ENCODE data around the gene CTDSPL. TPM values are rescaled to one million over a fixed set of nuclear protein-coding genes. Genes with fewer than 3 reads are reported as not detected.
A peak's percentile ranks its signal among the peaks of the same experiment; 100 is the strongest.

The CTDSPL gene
- total RNA-seq, 1 donor from 2014 or later: 36.4 TPM

DNA sequence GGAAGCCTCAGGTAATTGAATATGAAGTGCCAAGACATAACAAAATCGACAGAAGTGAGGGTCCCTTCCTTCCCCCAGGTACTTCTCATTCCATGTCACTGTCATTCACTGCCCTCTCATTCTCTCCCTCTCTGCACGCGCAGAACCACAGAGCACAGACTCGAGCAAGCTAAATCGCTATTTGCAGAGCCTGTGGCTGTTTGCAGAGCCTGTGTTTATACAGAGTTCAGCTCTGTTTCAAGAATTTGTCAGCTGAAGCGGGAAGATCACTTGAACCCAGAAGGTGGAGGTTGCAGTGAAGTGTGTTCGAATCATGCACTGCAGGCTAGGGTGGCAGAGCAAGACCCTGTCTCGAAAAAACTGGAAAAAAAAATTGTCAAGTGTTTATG, 131.4 kb downstream of the CTDSPL start:
- DNase-seq (ENCODE audit: low spot score): peak; percentile 50
- intact Hi-C loops (cut with DNase I): no loop called here

DNA sequence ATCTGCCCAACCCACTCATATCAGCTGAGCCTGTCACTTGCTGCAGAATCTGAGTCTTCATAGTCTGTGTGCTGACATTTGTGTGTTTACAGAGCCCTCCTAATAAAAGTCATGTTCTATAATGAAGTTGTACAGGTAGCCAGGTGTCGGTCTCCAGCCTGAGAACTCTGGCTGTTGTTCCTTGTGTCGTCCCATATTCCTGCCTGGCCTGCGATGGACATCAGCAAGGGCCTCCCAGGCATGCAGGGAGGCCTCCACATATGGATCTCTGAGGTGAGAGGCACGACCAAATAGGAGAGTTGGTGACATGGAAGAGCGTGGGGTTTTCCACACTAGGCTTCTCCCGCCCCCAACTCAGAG, 131.8 kb downstream of the CTDSPL start:
- intact Hi-C loops (cut with DNase I): no loop called here
- no peak for DNase-seq (ENCODE audit: low spot score)

DNA sequence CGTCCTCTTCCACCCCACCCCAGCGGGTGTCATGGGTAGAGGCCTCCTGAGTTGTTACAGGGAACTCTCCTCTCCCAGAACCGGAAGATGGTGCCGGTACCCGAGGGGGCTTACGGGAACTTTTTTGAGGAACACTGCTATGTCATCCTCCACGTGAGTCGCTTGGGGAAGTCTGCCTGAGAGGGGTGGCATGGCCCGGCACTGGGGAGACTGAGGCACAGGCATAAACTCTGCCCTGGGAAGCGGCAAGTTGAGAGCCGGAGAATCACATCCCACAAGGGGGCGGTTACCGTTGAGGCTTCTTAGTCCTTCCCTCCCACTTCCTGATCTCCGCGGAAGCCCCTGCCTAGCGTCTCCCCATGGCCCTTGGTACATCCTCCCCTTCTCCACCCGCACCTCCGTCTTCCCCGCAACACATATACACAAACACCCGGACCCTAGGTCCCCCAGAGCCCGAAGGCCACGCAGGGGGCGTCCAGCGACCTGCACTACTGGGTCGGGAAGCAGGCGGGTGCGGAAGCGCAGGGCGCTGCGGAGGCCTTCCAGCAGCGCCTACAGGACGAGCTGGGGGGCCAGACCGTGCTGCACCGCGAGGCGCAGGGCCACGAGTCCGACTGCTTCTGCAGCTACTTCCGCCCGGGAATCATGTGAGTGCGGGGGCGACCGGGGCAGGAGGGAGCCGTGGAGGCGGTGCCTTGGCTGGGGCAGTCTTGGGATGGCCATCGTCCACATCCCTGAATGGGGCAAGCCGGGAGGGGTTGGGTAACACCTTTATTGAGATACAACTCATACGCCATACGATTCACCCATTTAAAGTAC, 132.3 kb downstream of the CTDSPL start:
- DNase-seq (ENCODE audit: low spot score): peak; percentile 89
- intact Hi-C loops (cut with DNase I): no loop called here

DNA sequence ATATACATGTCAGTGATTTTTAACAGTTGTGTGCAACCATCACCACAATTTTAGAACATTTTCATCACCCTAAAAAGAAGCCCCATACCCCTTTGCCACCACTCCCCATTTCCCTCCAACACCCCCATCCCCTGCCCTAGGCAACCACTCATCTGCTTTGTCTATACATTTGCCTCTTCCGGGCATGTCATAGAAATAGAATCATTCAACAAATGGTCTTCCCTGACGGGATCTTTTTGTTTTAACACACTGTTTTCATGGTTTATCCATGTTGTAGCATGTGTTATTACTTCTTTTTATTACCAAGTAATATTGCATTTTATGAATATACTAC, 132.9 kb downstream of the CTDSPL start:
- intact Hi-C loops (cut with DNase I): no loop called here
- no peak for DNase-seq (ENCODE audit: low spot score)

DNA sequence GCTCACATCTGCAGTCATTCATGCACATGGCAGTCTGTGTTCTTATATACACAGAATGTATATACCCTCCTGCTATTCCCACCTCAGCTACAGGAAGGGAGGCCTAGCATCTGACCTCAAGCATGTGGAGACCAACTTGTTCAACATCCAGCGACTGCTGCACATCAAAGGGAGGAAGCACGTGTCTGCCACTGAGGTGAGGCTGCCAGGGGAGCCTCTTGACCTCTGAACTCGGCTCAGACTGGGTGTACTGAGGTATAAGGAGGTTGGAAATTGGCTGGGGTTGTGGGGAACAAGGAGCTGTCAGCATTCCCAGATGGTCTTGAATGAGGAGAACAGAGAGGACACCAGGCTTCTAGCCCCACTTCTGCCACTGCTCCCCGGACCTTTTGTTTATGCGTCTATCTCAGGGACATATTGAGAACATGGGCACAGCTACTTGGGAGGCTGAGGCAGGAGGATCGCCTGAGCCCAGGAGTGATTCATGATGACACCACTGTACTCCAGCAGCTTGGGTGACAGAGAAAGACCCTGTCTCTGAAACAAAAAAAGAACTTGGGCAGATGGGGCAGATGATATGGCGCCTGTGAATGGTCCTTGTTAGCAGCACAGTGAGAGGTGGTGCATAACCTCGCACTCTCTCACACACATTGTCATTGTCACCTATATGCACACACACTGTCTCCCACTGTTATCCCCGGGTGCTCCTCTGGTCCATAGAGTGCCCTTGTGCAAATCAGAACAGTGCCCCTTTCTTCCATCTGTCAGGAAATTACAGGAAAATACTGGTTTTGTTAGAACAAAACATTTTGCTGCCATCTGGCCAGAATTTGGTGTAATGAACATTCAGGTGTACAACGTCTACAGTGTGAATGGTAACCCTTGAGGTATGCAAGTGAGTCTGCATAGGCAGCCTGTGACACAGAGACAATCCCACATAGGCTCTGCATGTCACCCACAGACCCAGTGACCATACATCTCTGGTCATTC, 134.3 kb downstream of the CTDSPL start:
- intact Hi-C loops (cut with DNase I): no loop called here
- DNase-seq (ENCODE audit: low spot score): peak; percentile 63

DNA sequence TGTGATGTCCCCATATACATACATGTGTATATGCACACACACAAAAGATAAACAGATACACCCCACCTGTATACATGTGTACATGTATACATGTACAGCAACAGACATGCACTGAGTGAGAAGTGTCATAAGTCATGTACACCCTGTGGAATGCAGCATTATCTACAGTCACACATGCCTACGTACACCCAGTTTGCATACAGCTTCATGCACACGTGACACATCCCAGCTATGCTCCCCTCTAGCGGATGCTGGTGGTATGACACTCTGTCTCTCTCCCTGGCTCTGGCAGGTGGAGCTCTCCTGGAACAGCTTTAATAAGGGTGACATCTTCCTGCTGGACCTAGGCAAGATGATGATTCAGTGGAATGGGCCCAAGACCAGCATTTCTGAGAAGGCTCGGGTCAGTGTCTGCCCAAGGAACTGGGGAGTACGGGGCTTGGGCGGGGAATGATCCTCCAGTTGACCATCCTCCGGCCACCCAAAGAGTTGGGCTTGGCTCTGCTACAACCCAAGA, 135.2 kb downstream of the CTDSPL start:
- DNase-seq (ENCODE audit: low spot score): peak; percentile 86
- intact Hi-C loops (cut with DNase I): no loop called here

DNA sequence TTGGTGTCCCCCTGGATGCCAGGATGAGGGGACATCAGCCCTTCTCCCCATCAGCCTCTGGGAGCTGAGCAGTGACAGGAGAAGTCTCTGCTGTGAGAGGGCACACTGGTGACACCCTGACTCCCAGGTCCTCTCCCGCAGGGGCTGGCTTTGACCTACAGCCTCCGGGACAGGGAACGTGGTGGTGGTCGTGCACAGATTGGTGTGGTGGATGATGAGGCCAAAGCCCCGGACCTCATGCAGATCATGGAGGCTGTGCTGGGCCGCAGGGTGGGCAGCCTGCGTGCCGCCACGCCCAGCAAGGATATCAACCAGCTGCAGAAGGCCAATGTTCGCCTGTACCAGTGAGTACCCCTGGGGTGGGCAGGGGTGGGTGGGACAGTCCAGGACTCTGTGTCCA, 135.7 kb downstream of the CTDSPL start:
- intact Hi-C loops (cut with DNase I): no loop called here
- DNase-seq (ENCODE audit: low spot score): peak; percentile 59

DNA sequence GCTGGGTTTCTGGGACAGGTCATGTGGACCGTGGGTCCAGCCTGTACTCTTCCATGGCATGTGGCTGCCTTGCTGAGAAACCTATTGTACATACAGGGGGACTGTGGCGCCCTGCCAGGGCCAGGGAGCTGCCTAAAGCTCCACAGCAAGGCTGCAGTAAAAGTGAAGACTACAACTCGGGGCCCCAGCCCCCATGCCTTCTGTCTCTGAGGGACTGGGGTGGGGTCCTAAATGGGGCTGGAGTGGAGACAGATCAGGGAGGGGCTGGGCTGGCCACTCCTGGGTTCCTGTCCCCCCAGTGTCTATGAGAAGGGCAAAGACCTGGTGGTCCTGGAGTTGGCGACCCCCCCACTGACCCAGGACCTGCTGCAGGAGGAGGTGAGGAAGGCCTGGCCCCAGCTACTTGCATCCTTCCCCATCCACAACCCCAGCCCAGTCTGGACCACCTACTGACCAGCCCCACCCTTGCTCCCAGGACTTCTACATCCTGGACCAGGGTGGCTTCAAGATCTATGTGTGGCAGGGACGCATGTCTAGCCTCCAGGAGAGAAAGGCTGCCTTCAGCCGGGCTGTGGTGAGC, 136.2 kb downstream of the CTDSPL start:
- intact Hi-C loops (cut with DNase I): no loop called here

DNA sequence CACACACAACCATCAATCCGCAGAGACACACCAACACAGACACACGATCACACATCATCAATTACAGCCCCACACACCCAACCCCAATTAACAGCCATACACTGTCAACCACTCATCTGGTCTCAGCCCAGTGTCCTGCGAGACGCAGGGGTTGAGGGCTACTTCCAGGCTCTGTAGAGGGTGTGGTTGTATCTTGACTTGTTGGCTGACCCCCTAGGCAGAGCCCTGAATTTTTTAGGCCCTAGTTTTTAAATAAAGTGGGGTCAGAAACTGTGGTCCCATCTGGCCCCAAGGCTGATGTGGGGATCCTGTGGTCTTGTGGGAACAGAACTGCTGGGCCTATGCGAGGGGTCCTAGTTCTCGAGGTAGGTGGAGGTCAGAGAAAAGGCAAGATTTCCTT, 138.2 kb downstream of the CTDSPL start:
- DNase-seq (ENCODE audit: low spot score): peak; percentile 15
- intact Hi-C loops (cut with DNase I): loop anchor here (10.0 kb wide), 1 partner anchor 475 kb away; no protein-coding TSS in a partner anchor

More for the DNA sequence above, 136.2 kb downstream of the CTDSPL start:
- DNase-seq (ENCODE audit: low spot score): peak; percentile 68

DNA sequence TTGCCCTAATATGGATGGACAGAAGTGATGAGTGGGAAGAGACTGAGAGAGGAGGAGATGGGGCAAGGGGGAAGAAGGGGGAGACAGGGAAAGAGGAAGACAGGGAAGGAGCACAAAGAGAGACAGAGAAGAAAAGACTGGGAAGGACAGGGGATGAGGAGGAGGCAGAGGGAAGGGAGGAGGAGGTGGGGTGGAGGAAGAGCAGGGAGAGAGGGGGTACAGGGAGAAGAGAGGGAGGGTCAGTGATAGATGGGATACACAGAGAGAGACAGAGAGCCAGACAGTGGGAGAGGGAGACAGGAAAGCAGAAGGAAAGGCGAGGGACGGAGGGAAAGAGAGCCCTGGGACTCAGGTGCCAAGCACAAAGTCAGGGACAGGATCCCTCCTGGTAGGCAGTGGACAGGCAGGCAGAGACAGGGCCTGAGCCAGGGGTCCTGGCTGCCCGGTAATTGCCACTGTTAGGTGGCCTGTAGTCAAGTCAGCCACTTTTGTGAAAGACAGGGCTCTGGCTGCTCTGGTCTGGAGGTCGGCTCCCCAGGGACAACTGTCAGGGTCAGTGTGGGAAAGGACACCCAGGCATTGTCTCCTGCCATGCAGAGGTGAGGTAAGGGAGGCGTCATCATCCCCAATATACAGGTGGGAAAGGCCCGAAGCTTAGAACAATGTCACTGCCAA, 138.7 kb downstream of the CTDSPL start:
- peak; percentile 56 for DNase-seq (ENCODE audit: low spot score)
- intact Hi-C loops (cut with DNase I): loop anchor here (10.0 kb wide), 1 partner anchor 474 kb away; no protein-coding TSS in a partner anchor

DNA sequence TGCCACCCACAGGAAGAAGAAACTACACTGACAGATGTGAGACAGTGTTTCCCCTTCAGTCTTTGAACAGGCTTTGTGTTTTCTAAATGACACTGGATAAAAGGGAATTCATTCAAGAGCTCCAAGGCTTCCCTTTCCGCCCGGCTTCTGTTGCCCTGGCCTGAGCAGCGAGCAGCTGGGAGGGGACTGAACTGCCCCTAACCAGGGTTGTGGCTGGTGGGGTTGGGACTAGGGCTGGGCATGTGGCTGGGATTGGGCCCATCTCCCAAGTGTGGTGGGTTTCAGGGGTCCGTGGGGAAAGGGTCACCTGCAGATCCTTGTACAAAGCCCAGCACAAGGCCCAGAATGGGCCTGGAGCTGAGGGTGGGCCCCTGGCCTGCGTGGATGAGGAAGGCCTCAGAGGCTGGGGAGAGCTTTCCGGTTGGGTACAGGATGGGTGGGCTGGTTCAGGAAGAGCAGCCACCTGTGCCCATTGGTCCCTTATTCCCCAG, 139.3 kb downstream of the CTDSPL start:
- peak; percentile 53 for DNase-seq (ENCODE audit: low spot score)
- intact Hi-C loops (cut with DNase I): loop anchor here (10.0 kb wide), 1 partner anchor 474 kb away; no protein-coding TSS in a partner anchor

DNA sequence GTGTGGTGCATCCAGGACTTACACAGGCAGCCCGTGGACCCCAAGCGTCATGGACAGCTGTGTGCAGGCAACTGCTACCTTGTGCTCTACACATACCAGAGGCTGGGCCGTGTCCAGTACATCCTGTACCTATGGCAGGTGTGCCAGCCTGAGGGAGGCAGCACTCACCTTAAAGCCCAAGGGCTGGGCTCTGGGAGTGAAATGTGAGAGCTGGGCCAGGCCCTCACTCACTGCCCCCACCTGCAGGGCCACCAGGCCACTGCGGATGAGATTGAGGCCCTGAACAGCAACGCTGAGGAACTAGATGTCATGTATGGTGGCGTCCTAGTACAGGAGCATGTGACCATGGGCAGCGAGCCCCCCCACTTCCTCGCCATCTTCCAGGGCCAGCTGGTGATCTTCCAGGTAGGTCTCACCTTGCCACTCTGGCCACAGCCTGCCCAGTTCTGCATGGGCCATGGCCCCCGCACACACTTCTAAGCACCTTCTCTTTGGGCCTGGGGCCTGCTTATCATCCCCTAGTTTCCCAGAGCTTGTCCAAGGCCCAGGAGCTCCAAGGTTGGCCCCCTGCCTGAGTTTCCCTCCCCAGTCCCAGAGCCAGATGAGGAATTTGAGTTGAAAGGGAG, 139.9 kb downstream of the CTDSPL start:
- DNase-seq (ENCODE audit: low spot score): peak; percentile 73
- intact Hi-C loops (cut with DNase I): loop anchor here (10.0 kb wide), 1 partner anchor 473 kb away; no protein-coding TSS in a partner anchor

DNA sequence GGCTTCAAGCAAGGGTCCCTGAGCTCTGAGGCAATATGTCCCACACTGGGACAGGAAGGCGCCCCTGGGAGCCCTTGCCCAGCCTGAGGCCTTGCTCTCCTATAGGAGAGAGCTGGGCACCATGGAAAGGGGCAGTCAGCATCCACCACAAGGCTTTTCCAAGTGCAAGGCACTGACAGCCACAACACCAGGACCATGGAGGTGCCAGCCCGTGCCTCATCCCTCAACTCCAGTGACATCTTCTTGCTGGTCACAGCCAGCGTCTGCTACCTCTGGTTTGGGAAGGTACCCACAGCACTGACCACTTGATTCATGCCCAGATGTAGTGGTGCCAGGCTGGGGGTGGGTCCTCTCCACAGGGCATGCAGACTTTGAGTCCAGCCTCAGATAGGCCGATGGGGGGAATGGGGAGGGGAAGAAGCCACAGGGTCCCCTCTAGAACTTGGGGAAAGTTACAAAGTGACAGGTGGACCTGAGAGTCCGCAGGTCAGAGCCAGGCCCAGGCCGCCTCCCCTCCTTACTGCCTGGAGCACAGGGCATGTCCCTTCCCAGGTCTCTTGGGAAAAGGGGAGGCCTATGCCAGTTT, 140.7 kb downstream of the CTDSPL start:
- DNase-seq (ENCODE audit: low spot score): no peak
- intact Hi-C loops (cut with DNase I): loop anchor here (10.0 kb wide), 1 partner anchor 472 kb away; no protein-coding TSS in a partner anchor

DNA sequence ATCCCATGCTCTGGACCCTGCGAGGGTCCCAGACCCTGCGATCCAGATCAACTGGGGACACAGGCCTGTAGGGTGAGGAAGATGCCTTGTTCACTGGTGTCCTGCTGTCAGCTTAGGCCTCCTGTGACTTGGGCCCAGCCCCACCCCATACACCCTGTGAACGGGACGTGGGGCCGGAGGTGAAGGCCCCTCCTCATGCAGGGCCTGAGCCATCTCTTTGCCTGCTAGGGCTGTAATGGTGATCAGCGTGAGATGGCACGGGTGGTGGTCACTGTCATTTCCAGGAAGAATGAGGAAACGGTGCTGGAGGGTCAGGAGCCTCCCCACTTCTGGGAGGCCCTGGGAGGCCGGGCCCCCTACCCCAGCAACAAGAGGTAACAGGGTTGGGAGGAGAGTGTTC, 141.3 kb downstream of the CTDSPL start:
- DNase-seq (ENCODE audit: low spot score): no peak
- intact Hi-C loops (cut with DNase I): loop anchor here (1.0 to 10.0 kb wide), 2 partner anchors 148 to 472 kb away; no protein-coding TSS in a partner anchor

DNA sequence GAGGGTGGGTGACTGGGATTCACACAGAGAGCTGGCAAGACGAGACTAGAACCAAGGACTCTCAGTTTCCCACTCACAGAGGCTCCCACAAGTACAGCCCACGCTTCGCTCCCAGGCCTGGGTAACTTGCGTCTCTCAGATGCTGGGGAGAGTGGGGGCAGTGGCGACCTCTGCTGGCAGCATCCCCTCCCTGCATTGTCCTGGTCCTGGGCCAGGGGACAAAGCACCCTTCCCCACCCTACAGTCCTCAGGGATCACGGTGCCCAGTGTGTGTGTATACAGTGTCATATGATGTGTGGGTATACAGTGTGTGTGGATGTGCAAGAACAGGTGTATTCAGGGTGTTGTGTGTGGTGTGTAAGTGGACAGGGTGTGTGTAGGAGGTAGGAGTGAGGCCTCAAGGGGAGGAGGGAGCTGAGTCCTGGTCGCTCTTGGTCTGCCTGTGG, 141.7 kb downstream of the CTDSPL start:
- intact Hi-C loops (cut with DNase I): loop anchor here (1.0 to 10.0 kb wide), 2 partner anchors 148 to 471 kb away; no protein-coding TSS in a partner anchor
- peak; percentile 88 for DNase-seq (ENCODE audit: low spot score)

DNA sequence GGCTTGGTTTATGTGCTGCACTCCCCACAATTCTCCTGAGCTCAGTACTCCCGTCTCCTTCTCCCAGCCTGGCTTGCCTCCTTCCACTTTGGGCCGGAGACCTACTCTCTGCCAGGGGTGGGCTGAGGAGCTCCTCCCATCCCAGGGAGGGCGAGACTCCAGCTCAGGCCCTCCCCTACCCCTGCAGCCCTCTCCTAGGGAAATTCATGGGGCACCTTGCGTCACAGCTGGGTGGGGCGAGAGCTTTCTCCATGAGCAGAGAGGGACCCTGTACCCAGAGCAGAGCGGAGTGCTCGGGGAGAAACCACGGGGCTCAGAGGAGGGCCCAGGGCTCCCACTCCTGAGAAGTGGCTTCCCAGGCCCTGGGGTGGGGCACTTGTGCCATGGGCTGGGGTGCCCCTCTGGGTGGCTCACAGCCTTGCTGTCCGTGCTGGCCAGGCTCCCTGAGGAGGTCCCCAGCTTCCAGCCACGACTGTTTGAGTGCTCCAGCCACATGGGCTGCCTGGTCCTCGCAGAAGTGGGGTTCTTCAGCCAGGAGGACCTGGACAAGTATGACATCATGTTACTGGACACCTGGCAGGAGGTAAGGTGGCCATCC, 142.2 kb downstream of the CTDSPL start:
- intact Hi-C loops (cut with DNase I): loop anchor here (1.0 to 10.0 kb wide), 2 partner anchors 149 to 471 kb away; no protein-coding TSS in a partner anchor

DNA sequence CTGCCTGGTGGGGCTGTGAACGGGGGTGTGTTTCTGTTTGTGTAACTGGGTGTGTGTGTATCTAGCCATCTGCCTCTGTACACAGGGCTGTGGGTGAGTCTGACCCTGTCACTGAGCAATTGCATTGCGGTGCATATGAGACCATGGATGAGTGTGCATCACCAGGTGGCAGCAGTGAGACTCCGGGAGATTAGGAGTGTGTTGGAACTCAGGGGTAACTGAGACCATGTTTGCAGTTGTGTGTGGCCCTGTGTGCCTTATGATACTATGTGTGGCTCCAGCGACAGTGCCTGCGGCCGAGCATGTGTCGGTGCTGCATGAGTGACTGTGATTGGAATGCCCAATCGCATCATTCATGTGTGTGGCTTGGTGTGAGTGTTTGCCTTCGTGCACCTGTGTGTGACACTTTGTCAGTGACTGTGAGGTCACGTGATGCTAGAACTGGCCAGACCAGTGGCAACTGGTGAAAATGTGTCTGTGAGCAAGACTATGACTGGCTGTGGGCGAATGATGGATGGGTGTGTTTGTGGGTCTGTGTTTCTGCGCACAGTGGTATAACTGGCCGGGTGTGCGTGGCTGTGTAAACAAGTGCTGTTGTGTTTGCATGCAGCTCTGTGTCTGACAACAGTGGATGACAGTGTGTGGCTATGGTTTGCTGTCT, 142.9 kb downstream of the CTDSPL start:
- intact Hi-C loops (cut with DNase I): loop anchor here (10.0 kb wide), 1 partner anchor 470 kb away; no protein-coding TSS in a partner anchor

More for the DNA sequence above, 142.2 kb downstream of the CTDSPL start:
- no peak for DNase-seq (ENCODE audit: low spot score)

More for the DNA sequence above, 142.9 kb downstream of the CTDSPL start:
- DNase-seq (ENCODE audit: low spot score): no peak

All from cardiac septum (tissue), 1 donor.